Upper lobe of left lung (tissue), 4 donors: ENCODE data around the gene KCNAB1.

Source experiments
- EP300 ChIP-seq, 4 donors: sonication (generic); formaldehyde crosslinking; IDR thresholded peaks; one replicate each; pipeline ENCODE4 v1.5.1; 2017; ENCODE audit warnings: antibody characterized with exemption in 4 of 4, control low read depth in 2 of 4
- POLR2A ChIP-seq, 4 donors: fragments of 450-650 bp; IDR thresholded peaks; one replicate each; pipeline ENCODE4 v1.5.1; 2016 to 2017; ENCODE audit warnings: antibody characterized with exemption in 4 of 4, mild to moderate bottlenecking in 2 of 4
- TF ChIP-seq, protein P1 (sequence below), 6 experiments: fragments of 450-650 bp in 4 of 6; fragments of 200-600 bp in 2 of 6; sonication (generic) in 2 of 6; IDR thresholded peaks; one replicate each; pipeline ENCODE4 v1.5.1; 2016 to 2019; ENCODE audit warnings: antibody characterized with exemption in 6 of 6

DNA sequence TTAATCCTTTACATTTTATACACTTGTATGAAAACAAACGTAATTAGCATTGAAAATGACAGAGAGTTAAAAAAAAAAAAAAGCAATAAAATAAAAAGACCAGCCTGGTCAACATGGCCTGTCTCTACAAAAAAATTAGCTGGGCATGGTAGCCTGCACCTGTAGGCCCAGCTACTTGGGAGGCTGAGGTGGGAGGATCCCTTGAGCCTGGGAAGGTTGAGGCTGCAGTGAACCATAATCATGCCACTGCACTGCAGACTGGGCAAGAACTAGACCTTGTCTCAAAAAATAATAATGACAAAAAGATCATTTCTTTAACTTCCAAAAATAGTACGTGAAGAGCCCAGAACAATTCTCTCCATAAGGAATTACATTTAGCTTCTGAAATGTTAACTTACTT lies 432.6 kb downstream of the KCNAB1 start:
- no peak for TF ChIP-seq POLR2A (IDR thresholded peaks at IDR 0.05)
- TF ChIP-seq, protein P1, sequence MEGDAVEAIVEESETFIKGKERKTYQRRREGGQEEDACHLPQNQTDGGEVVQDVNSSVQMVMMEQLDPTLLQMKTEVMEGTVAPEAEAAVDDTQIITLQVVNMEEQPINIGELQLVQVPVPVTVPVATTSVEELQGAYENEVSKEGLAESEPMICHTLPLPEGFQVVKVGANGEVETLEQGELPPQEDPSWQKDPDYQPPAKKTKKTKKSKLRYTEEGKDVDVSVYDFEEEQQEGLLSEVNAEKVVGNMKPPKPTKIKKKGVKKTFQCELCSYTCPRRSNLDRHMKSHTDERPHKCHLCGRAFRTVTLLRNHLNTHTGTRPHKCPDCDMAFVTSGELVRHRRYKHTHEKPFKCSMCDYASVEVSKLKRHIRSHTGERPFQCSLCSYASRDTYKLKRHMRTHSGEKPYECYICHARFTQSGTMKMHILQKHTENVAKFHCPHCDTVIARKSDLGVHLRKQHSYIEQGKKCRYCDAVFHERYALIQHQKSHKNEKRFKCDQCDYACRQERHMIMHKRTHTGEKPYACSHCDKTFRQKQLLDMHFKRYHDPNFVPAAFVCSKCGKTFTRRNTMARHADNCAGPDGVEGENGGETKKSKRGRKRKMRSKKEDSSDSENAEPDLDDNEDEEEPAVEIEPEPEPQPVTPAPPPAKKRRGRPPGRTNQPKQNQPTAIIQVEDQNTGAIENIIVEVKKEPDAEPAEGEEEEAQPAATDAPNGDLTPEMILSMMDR (IDR thresholded peaks at IDR 0.05): no peak
- TF ChIP-seq EP300 (IDR thresholded peaks at IDR 0.05): no peak
